ENCODE results near the gene ZNF346.

The ZNF346 gene

GRCh38 chr5:177045631-177046030, 23.1 kb downstream of the ZNF346 start:
- TF ChIP-seq CEBPB (IDR thresholded peaks at IDR 0.05) (no peak), MAX (IDR thresholded peaks at IDR 0.05) (no peak), YY1 (IDR thresholded peaks at IDR 0.05; ENCODE audit: low read depth) (no peak), TAF1 (IDR thresholded peaks at IDR 0.05; ENCODE audit: low read depth) (no peak), ZBTB7A (IDR thresholded peaks at IDR 0.05; ENCODE audit: low read depth) (no peak), CREB1 (IDR thresholded peaks at IDR 0.05; ENCODE audit: low read depth) (no peak), TEAD4 (IDR thresholded peaks at IDR 0.05) (no peak), FOXM1 (IDR thresholded peaks at IDR 0.05; ENCODE audit: borderline replicate concordance, low read depth) (no peak), REST (IDR thresholded peaks at IDR 0.05; ENCODE audit: low read depth) (no peak), EP300 (IDR thresholded peaks at IDR 0.05; ENCODE audit: borderline replicate concordance) (no peak), USF1 (IDR thresholded peaks at IDR 0.05) (no peak), NFIC (IDR thresholded peaks at IDR 0.05) (no peak), EGR1 (IDR thresholded peaks at IDR 0.05) (no peak), TCF12 (IDR thresholded peaks at IDR 0.05; ENCODE audit: low read depth) (no peak), RAD21 (IDR thresholded peaks at IDR 0.05; ENCODE audit: low read depth) (no peak)

- TF ChIP-seq ZBTB7A (IDR thresholded peaks at IDR 0.05; ENCODE audit: low read depth) (no peak), USF1 (IDR thresholded peaks at IDR 0.05) (no peak), RAD21 (IDR thresholded peaks at IDR 0.05; ENCODE audit: low read depth) (0 out of 2 replicates have a peak, but pooled peaks have one; percentile 13), CREB1 (IDR thresholded peaks at IDR 0.05; ENCODE audit: low read depth) (no peak)
These were observed 26.8 kb downstream of the ZNF346 start for GRCh38 chr5:177049285-177049684.

- TF ChIP-seq EP300 (IDR thresholded peaks at IDR 0.05; ENCODE audit: borderline replicate concordance) (no peak), CEBPB (IDR thresholded peaks at IDR 0.05) (no peak), TCF12 (IDR thresholded peaks at IDR 0.05; ENCODE audit: low read depth) (no peak), USF1 (IDR thresholded peaks at IDR 0.05) (no peak), RAD21 (IDR thresholded peaks at IDR 0.05; ENCODE audit: low read depth) (no peak), YY1 (IDR thresholded peaks at IDR 0.05; ENCODE audit: low read depth) (no peak), TAF1 (IDR thresholded peaks at IDR 0.05; ENCODE audit: low read depth) (no peak), ZBTB7A (IDR thresholded peaks at IDR 0.05; ENCODE audit: low read depth) (no peak), FOXM1 (IDR thresholded peaks at IDR 0.05; ENCODE audit: borderline replicate concordance, low read depth) (no peak), TEAD4 (IDR thresholded peaks at IDR 0.05) (no peak), NFIC (IDR thresholded peaks at IDR 0.05) (no peak), MAX (IDR thresholded peaks at IDR 0.05) (no peak), EGR1 (IDR thresholded peaks at IDR 0.05) (no peak), CREB1 (IDR thresholded peaks at IDR 0.05; ENCODE audit: low read depth) (no peak), REST (IDR thresholded peaks at IDR 0.05; ENCODE audit: low read depth) (no peak)
These were observed 42.2 kb downstream of the ZNF346 start for GRCh38 chr5:177064500-177065277.

- TF ChIP-seq RAD21 (IDR thresholded peaks at IDR 0.05; ENCODE audit: low read depth) (no peak), CEBPB (IDR thresholded peaks at IDR 0.05) (no peak), CREB1 (IDR thresholded peaks at IDR 0.05; ENCODE audit: low read depth) (no peak), YY1 (IDR thresholded peaks at IDR 0.05; ENCODE audit: low read depth) (no peak), USF1 (IDR thresholded peaks at IDR 0.05) (no peak), TAF1 (IDR thresholded peaks at IDR 0.05; ENCODE audit: low read depth) (no peak), TEAD4 (IDR thresholded peaks at IDR 0.05) (no peak), FOXM1 (IDR thresholded peaks at IDR 0.05; ENCODE audit: borderline replicate concordance, low read depth) (no peak), TCF12 (IDR thresholded peaks at IDR 0.05; ENCODE audit: low read depth) (no peak), NFIC (IDR thresholded peaks at IDR 0.05) (no peak)
These were observed 43.0 kb downstream of the ZNF346 start for GRCh38 chr5:177065491-177065890.

- TF ChIP-seq TAF1 (IDR thresholded peaks at IDR 0.05; ENCODE audit: low read depth) (no peak), ZBTB7A (IDR thresholded peaks at IDR 0.05; ENCODE audit: low read depth) (no peak), CEBPB (IDR thresholded peaks at IDR 0.05) (no peak), RAD21 (IDR thresholded peaks at IDR 0.05; ENCODE audit: low read depth) (no peak), FOXM1 (IDR thresholded peaks at IDR 0.05; ENCODE audit: borderline replicate concordance, low read depth) (no peak), REST (IDR thresholded peaks at IDR 0.05; ENCODE audit: low read depth) (no peak), TCF12 (IDR thresholded peaks at IDR 0.05; ENCODE audit: low read depth) (no peak), TEAD4 (IDR thresholded peaks at IDR 0.05) (no peak), NFIC (IDR thresholded peaks at IDR 0.05) (no peak), USF1 (IDR thresholded peaks at IDR 0.05) (no peak), EGR1 (IDR thresholded peaks at IDR 0.05) (no peak), YY1 (IDR thresholded peaks at IDR 0.05; ENCODE audit: low read depth) (no peak)
These were observed 43.7 kb downstream of the ZNF346 start for GRCh38 chr5:177066224-177066623.
